Upper lobe of right lung (tissue), 1 donor: Measurements from ENCODE around the gene RNF207. TPM values are rescaled to one million over a fixed set of nuclear protein-coding genes. Genes with fewer than 3 reads are reported as not detected.

Experiments used
- ATAC-seq: fragments of 200-7000 bp; cut with Tn5 transposase; one replicate; pipeline ENCODE4 v1.9.1; 2020; ENCODE audit warnings: mild to moderate bottlenecking, moderate library complexity
- DNase-seq: peaks from one replicate; pipeline ENCODE4 v3.0.0-alpha.2; 2020
- H3K27ac ChIP-seq: fragments of 200-600 bp; one replicate; pipeline ENCODE4 v1.8.0; 2022
- H3K27me3 ChIP-seq: fragments of 200-600 bp; one replicate; pipeline ENCODE4 v1.8.0; 2022; ENCODE audit warnings: mild to moderate bottlenecking
- H3K36me3 ChIP-seq: fragments of 200-600 bp; one replicate; pipeline ENCODE4 v1.8.0; 2022
- H3K4me1 ChIP-seq: fragments of 200-600 bp; one replicate; pipeline ENCODE4 v1.8.0; 2022
- H3K4me3 ChIP-seq: fragments of 200-600 bp; one replicate; pipeline ENCODE4 v1.8.0; 2022; ENCODE audit warnings: mild to moderate bottlenecking
- H3K9me3 ChIP-seq: fragments of 200-600 bp; one replicate; pipeline ENCODE4 v1.8.0; 2022
- intact Hi-C: fragments of 100-400 bp; cut with DNase I; formaldehyde crosslinking; loops from one replicate; pipeline ENCODE4 v1.11.0; 2022
- total RNA-seq: library from RNA; stranded (reverse); fragmentation: NEBNext Ultra II Directional; extraction: Animal tissue kit (Norgen Biotek cat#: 25700); gene quantifications from one replicate; pipeline ENCODE4 v1.2.1, GENCODE V29; 2021
- TF ChIP-seq, protein P1 (sequence below): fragments of 200-600 bp; IDR thresholded peaks from one replicate; pipeline ENCODE4 v1.8.0; 2022; ENCODE audit warnings: antibody characterized with exemption
- donor health status: DM: no; HTN: yes; CAD: no; lungs with severe emphysema.

Gene RNF207
- total RNA-seq, 1 donor from 2014 or later = 12.7 TPM

DNA sequence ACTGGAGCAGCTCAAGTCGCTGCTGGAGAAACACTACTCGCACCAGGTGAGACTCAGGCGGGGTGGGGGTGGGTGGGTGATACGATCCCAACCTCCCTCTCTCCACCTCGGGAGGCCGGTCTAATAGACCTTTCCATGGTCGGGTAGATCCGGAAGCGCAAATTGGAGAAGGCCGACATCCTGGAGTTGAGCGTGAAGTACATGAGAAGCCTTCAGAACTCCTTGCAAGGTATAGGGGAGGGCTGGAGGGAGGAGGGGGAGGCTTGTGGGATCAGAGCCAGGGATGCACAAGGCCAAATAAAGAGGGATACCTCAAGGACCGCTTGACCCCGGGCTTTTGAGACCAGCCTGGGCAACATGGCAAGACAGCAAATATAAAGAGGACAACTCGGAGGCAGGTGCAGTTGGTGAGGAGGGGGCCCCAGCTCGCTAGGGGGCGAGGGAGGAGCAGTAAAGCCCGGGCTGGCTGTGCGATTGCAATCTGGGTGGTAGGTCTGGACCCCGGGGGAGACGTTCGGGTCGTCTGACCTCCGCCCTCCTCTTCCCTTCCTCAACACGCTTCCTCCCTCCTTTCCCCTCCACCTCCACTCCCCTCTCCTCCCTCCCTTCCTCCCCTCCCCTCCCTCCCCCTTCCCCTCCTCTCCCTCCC is 38.6 kb downstream of the RNF207 start:
- peaks cover 87% of the 10 kb centered on the region for H3K27me3 ChIP-seq

DNA sequence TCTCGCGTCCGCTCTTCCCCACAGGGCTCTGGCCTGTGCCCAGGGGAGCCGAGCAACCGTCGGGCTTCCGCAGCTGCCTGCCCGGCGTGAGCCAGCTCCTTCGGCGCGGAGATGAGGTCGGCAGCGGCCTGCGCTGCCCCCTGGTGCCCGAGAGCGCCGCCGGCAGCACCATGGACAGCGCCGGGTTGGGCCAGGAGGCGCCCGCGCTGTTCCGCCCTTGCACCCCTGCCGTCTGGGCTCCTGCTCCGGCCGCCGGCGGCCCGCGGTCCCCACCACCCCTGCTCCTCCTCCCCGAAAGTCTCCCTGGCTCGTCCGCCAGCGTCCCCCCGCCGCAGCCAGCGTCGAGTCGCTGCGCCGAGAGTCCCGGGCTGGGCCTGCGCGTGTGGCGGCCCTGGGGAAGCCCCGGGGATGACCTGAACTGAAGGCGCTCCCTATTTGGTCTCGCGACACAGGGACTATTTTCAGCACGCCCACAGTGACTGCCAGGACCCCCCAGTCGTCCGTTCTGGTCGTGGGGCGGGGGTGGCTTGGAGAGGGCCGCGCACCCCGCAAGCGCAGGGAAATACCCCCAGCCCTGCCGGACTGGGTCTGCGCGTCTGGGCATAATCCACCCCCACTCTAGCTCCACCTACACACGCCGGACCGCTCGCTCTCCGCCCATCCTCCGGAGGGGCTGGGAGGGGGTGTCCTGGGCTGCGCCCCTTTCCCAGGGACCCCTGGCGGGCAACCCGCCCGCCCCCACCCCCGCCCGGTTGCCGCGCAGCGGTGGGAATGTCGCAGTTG is 39.4 kb downstream of the RNF207 start:
- Histone ChIP-seq H3K4me1 (peaks cover 27% of the 10 kb centered on the region), H3K27ac (no peak overlapping the region), H3K4me3 (no peak overlapping the region), H3K9me3 (no peaks in the 10 kb centered on the region), H3K27me3 (peaks cover 80% of the 10 kb centered on the region), H3K36me3 (no peaks in the 10 kb centered on the region)
- DNase-seq (peak; percentile 89), ATAC-seq (peak; percentile 89)
- intact Hi-C loops = loop anchor here (10.0 kb wide), 2 partner anchors 100 to 160 kb away; no protein-coding TSS in a partner anchor
- TF ChIP-seq, protein P1, sequence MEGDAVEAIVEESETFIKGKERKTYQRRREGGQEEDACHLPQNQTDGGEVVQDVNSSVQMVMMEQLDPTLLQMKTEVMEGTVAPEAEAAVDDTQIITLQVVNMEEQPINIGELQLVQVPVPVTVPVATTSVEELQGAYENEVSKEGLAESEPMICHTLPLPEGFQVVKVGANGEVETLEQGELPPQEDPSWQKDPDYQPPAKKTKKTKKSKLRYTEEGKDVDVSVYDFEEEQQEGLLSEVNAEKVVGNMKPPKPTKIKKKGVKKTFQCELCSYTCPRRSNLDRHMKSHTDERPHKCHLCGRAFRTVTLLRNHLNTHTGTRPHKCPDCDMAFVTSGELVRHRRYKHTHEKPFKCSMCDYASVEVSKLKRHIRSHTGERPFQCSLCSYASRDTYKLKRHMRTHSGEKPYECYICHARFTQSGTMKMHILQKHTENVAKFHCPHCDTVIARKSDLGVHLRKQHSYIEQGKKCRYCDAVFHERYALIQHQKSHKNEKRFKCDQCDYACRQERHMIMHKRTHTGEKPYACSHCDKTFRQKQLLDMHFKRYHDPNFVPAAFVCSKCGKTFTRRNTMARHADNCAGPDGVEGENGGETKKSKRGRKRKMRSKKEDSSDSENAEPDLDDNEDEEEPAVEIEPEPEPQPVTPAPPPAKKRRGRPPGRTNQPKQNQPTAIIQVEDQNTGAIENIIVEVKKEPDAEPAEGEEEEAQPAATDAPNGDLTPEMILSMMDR = peak; percentile 74

More for the DNA sequence above, 38.6 kb downstream of the RNF207 start:
- TF ChIP-seq, protein P1 = no peak
- Histone ChIP-seq H3K4me1 (peaks cover 27% of the 10 kb centered on the region), H3K27ac (no peak overlapping the region), H3K36me3 (no peaks in the 10 kb centered on the region), H3K4me3 (no peak overlapping the region), H3K9me3 (no peaks in the 10 kb centered on the region)
- intact Hi-C loops = loop anchor here (10.0 kb wide), 2 partner anchors 100 to 160 kb away; no protein-coding TSS in a partner anchor
- ATAC-seq = no peak
- no peak for DNase-seq

DNA sequence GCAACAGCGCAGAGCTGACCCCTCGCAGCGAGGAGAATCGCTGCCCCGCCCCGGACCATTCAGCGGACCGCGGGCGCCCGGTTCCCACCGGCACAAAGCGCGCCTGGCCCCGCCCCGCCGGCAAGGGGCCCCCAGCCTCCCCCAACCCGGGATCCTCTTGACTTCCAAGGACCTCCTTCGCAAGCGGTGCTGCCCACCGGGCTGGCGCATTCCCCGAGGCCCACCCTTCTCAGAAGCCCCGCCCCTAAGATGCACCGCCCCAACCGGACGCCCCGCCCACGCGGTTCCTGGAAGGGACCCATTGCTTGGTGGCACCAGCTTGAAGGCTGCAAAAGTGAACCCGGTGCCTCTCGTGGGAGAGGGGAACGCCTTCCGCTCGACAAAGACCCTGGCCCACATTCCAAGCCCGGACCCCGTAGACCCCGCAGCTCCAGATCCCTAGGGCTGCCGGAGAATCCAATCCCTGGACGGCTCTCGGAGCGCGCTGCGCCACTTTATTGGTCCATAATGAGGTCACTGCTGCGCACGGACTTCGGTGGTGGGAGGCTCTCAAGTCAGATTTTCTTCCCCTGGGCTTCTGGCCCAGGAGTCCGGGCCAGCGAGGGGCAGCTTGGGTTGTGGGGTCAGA is 40.1 kb downstream of the RNF207 start:
- Histone ChIP-seq H3K36me3 (no peaks in the 10 kb centered on the region), H3K9me3 (no peaks in the 10 kb centered on the region), H3K27ac (no peak overlapping the region), H3K4me1 (peaks cover 27% of the 10 kb centered on the region), H3K4me3 (no peak overlapping the region), H3K27me3 (peaks cover 80% of the 10 kb centered on the region)
- intact Hi-C loops = loop anchor here (10.0 kb wide), 2 partner anchors 99 to 159 kb away; no protein-coding TSS in a partner anchor
- DNase-seq (no peak), ATAC-seq (no peak)
- TF ChIP-seq, protein P1 = no peak

DNA sequence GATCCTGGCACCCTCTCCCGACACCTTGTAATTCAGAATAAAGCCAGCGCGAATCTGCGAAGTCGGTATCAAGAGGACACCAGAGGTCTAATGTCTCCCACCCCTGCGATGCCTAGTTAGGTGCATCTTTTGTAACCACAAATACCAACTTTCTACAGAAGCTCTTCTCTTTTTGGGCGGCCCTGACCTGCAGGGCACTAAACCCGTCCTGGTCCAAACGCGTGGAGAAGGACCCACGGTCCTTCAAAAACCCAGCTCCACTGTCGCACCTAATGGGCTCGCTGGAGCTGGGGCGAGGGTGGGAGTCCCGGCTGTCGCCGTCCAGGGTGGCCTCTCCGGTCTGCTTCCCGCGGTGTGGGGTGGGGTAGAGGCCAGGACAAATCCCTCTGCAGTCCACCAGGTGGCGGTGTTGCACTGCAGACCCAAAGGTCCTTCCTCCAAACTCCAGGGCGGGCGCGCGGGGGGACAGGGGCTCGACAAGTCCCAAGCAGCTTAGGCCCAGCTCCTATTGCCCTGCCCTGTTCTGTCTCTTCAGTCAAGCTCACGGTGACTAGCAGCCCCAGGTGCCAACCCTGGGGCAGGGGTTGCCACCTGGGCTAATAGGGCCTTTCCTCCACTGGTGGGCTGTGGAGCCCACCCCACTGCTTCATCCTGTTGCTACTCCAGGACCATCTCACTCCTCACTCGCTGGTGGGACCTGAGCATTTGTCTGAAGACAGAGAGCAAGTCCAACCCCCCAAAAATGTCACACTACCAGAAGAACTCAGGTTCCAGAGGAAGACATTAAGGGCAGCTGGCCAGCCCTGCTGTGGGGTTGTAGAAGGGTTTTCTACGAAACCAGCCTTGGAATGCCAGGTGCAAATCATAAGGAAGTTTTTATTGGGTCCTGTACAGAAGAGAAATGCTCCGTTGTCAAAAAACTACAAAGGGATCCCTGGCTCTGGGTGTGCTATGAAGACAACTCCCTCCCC is 40.9 kb downstream of the RNF207 start:
- DNase-seq = peak; percentile 90
- intact Hi-C loops = loop anchor here (10.0 kb wide), 2 partner anchors 98 to 158 kb away; no protein-coding TSS in a partner anchor
- Histone ChIP-seq H3K27me3 (peaks cover 72% of the 10 kb centered on the region), H3K4me1 (peaks cover 24% of the 10 kb centered on the region), H3K27ac (no peak overlapping the region), H3K4me3 (no peak overlapping the region), H3K36me3 (no peaks in the 10 kb centered on the region), H3K9me3 (no peaks in the 10 kb centered on the region)
- TF ChIP-seq, protein P1 = peak; percentile 94
- ATAC-seq = peak; percentile 76

DNA sequence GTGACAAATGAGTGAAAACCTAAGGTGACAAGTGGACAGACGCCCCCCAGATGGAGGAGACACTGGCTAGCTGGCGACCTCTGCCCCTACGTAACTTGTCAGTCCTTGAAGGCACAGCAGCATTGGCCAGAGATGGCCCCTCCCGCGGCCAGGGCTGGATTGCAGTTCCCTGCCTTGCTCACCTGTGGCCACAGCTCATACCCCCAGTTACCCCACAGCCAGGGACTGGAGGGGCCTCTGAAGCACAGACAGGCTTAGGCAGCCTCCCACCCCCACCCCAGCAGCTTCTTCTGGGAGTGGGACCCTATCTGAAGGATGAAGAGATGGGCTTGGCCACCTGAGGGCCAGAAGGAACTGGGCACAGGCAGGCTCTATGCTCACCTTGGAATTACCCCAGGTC is 41.7 kb downstream of the RNF207 start:
- Histone ChIP-seq H3K36me3 (no peaks in the 10 kb centered on the region), H3K27ac (no peak overlapping the region), H3K27me3 (peaks cover 66% of the 10 kb centered on the region), H3K4me3 (no peak overlapping the region), H3K9me3 (no peaks in the 10 kb centered on the region), H3K4me1 (peaks cover 19% of the 10 kb centered on the region)
- TF ChIP-seq, protein P1 = no peak
- DNase-seq (no peak), ATAC-seq (no peak)
- intact Hi-C loops = loop anchor here (10.0 kb wide), 2 partner anchors 97 to 157 kb away; no protein-coding TSS in a partner anchor
